ENCODE measurements around the gene TTC3. TPM values are rescaled to one million over a fixed set of nuclear protein-coding genes. Genes with fewer than 3 reads are reported as not detected.

Gene TTC3
- total and polyA plus RNA-seq, 10 of the 15 experiments (the other 5 are each of a cell fraction or from before 2014, with no cell fraction given): 23.1 to 94.9 (median 72.7) TPM

DNA sequence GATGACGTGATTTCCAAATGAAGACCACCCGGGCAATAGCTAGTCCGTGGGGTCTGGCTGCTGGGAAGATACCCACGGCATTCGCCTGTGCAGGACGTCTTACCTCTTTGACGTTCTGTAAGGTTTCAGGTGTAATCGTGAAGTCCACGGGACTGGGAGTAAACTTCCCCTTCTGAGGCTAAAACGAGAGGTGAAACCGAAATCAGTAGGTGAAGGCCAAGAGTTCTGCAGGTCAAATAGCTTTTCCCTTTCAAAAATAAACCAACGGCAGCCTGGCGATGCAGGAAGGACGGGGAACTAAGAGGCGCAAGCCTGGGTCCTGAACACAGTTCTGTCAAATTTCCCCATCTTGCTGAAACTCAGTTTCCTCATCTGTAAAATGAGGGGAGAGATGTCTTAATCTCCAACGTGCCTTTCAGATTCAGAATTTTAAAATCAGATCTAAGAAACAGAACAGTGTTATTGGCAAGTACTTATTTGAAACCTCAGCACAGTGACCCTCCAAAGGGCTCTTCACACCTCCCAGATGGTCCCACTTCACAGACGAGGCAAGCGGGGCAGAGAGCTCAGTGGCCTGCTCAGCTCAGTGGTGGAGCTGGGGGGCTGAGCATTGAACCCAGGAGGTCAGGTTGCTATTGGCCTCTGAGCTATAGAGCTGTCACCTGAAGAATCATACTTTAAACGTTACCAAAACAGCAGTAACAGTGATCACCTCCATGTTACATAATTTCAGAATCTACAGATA is 159.4 kb downstream of the TTC3 start (continued):
- TF ChIP-seq YBX1 (IDR thresholded peaks at IDR 0.05) (no peak), HCFC1 (IDR thresholded peaks at IDR 0.05; ENCODE audit: low read length) (no peak), EZH2 (IDR thresholded peaks at IDR 0.05; ENCODE audit: borderline replicate concordance, control insufficient read depth, low read depth, low read length) (no peak), SIN3A (IDR thresholded peaks at IDR 0.05; ENCODE audit: low read depth, low read length) (no peak), SUZ12 (IDR thresholded peaks at IDR 0.05; ENCODE audit: unreplicated experiment) (no peak), SREBF1 (IDR thresholded peaks at IDR 0.05; ENCODE audit: low read length) (no peak), RFX5 (IDR thresholded peaks at IDR 0.05; ENCODE audit: low read depth, low read length) (no peak), HDGF (IDR thresholded peaks at IDR 0.05) (no peak), CHD1 (IDR thresholded peaks at IDR 0.05; ENCODE audit: low read depth, low read length) (no peak), RAD21 (IDR thresholded peaks at IDR 0.05; ENCODE audit: insufficient read depth, low read depth, low read length) (no peak), MTA2 (IDR thresholded peaks at IDR 0.05; ENCODE audit: low read depth) (peak; percentile 53; the same call in 1 of the 2 replicates), FOS (IDR thresholded peaks at IDR 0.05; ENCODE audit: borderline replicate concordance, extremely low read depth, insufficient read length) (no peak), KDM1A (IDR thresholded peaks at IDR 0.05; ENCODE audit: borderline replicate concordance) (no peak), ZNF622 (IDR thresholded peaks at IDR 0.05) (no peak), IKZF2 (IDR thresholded peaks at IDR 0.05) (peak; percentile 88), NR2F1 (conservative IDR thresholded peaks at IDR 0.05) (peak; percentile 91), ASH2L (IDR thresholded peaks at IDR 0.05; ENCODE audit: borderline replicate concordance, low read depth) (no peak), BHLHE40 (IDR thresholded peaks at IDR 0.05; ENCODE audit: borderline replicate concordance in 1 of 2, low read depth in 2 of 2, low read length in 1 of 2) (peak; percentile 84 to 85), PAX5 (IDR thresholded peaks at IDR 0.05; ENCODE audit: borderline replicate concordance, low read depth, low read length) (peak; percentile 40; the same call in 1 of the 2 replicates), MEF2B (IDR thresholded peaks at IDR 0.05; ENCODE audit: partially characterized antibody, poor library complexity, severe bottlenecking) (peak; percentile 57), IRF4 (IDR thresholded peaks at IDR 0.05; ENCODE audit: low read depth, low read length) (peak; percentile 72; the same call in 1 of the 2 replicates), GATAD2B (conservative IDR thresholded peaks at IDR 0.05; ENCODE audit: low read depth) (no peak), SRF (IDR thresholded peaks at IDR 0.05; ENCODE audit: low read depth in 2 of 2, low read length in 2 of 2) (no peak), FOXM1 (IDR thresholded peaks at IDR 0.05; ENCODE audit: low read depth, low read length) (peak; percentile 72; the same call in 1 of the 2 replicates), MYB (IDR thresholded peaks at IDR 0.05; ENCODE audit: borderline replicate concordance, low read depth, low read length) (no peak), KAT2A (conservative IDR thresholded peaks at IDR 0.05; ENCODE audit: control insufficient read depth, low read depth, low read length) (no peak), SIX5 (IDR thresholded peaks at IDR 0.05; ENCODE audit: low read depth, low read length, severe bottlenecking) (no peak)
- TF ChIP-seq, protein P1, sequence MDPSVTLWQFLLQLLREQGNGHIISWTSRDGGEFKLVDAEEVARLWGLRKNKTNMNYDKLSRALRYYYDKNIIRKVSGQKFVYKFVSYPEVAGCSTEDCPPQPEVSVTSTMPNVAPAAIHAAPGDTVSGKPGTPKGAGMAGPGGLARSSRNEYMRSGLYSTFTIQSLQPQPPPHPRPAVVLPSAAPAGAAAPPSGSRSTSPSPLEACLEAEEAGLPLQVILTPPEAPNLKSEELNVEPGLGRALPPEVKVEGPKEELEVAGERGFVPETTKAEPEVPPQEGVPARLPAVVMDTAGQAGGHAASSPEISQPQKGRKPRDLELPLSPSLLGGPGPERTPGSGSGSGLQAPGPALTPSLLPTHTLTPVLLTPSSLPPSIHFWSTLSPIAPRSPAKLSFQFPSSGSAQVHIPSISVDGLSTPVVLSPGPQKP (IDR thresholded peaks at IDR 0.05; ENCODE audit: low read depth, low read length): no peak
- TF ChIP-seq, protein P2, sequence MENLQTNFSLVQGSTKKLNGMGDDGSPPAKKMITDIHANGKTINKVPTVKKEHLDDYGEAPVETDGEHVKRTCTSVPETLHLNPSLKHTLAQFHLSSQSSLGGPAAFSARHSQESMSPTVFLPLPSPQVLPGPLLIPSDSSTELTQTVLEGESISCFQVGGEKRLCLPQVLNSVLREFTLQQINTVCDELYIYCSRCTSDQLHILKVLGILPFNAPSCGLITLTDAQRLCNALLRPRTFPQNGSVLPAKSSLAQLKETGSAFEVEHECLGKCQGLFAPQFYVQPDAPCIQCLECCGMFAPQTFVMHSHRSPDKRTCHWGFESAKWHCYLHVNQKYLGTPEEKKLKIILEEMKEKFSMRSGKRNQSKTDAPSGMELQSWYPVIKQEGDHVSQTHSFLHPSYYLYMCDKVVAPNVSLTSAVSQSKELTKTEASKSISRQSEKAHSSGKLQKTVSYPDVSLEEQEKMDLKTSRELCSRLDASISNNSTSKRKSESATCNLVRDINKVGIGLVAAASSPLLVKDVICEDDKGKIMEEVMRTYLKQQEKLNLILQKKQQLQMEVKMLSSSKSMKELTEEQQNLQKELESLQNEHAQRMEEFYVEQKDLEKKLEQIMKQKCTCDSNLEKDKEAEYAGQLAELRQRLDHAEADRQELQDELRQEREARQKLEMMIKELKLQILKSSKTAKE (IDR thresholded peaks at IDR 0.05; ENCODE audit: low read depth, poor library complexity, severe bottlenecking): peak; percentile 78

Measured in GM12878 (cell line).